GM21526 (cell line): ENCODE results near the gene DNAJB12.
A peak's percentile ranks its signal among the peaks of the same experiment; 100 is the strongest.
"Not testable (repeated sequence)": the region's sequence is repeated elsewhere in the genome, so short reads cannot be mapped to it uniquely, and the experiment has no call there.

ENCODE experiments used
- ATAC-seq: cut with Tn5 transposase; IDR thresholded peaks from one replicate; pipeline ENCODE4 v1.9.1; 2021; ENCODE audit warnings: moderate library complexity; ENCODE audit not compliant: unreplicated experiment, low FRiP score

The DNAJB12 gene

GRCh38 chr10:72318418-72319262 is 36.1 kb downstream of the DNAJB12 start:
- ATAC-seq, result no peak

- no peak for ATAC-seq
Measured at GRCh38 chr10:72316748-72317435, 37.8 kb downstream of the DNAJB12 start.

GRCh38 chr10:72316386-72316700 is 38.4 kb downstream of the DNAJB12 start:
- no peak for ATAC-seq

- no peak for ATAC-seq
Measured at GRCh38 chr10:72315611-72316385, 38.9 kb downstream of the DNAJB12 start.

- no peak for ATAC-seq
Measured at GRCh38 chr10:72315054-72315453, 39.7 kb downstream of the DNAJB12 start.

- ATAC-seq, result no peak
Measured at GRCh38 chr10:72314263-72314662, 40.5 kb downstream of the DNAJB12 start.

DNA sequence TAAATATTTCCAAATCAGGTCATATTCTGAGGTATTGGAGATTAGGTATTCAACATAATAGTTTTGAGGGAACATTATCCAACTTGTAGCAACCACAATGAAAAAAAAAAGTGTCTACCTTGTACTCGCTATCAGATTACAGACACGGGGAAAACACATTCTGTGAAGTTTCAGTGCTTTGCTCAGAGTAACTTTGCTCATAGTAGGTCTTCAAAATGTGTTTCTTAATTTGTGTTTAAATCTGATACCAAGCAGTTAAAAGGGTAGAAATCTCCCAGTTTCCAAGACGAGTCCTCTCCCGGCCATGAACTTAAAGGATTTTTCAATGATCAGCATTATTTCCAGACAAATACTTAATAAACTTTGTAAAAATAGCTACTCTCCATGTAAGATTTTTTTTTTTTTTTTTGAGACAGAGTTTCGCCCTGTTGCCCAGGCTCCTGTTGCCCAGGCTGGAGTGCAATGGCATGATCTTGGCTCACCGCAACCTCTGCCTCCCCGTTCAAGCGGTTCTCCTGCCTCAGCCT is 41.8 kb downstream of the DNAJB12 start:
- ATAC-seq, result no peak

DNA sequence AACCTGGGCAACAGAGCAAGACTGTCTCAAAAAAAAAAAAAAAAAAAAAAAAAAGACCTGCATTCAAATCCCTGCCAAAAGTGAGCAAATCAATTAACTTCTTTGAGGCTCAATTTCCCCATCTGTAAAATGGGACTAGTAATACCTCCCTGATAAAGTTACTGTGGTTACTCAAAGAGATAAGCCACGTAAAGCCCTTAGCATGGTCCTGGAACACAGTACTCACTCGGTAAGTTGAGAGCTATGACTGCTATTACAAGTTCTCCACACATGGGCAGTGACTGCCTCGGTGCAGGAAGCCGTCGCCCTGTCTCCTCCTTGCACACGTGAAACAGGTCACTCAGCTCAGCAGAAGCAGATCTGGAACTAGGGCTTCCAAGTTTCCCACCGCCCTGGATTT is 43.1 kb downstream of the DNAJB12 start:
- ATAC-seq, result no peak

DNA sequence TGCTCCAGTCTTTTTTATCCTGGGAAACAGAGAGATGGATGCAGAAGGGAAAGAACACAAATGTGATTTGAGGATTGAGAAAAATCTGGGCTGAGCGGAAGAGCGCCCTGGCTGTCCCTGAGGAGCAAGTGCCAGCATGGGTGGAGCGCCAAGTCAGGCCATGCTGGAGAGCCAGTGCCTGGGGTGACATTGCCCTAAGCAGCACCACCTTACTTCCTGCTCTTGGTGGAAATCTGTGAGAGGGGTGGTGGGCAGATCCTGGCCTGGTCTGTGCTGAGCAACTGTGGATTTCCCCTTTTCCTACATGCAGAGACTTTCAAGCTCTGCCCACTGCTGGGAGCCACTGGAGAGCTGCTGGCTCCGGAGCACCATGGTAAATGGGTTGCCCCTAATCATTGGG is 44.1 kb downstream of the DNAJB12 start:
- ATAC-seq, result no peak

GRCh38 chr10:72310241-72310633 is 44.5 kb downstream of the DNAJB12 start:
- no peak for ATAC-seq

- no peak for ATAC-seq
Measured at GRCh38 chr10:72309290-72310240, 45.2 kb downstream of the DNAJB12 start.

DNA sequence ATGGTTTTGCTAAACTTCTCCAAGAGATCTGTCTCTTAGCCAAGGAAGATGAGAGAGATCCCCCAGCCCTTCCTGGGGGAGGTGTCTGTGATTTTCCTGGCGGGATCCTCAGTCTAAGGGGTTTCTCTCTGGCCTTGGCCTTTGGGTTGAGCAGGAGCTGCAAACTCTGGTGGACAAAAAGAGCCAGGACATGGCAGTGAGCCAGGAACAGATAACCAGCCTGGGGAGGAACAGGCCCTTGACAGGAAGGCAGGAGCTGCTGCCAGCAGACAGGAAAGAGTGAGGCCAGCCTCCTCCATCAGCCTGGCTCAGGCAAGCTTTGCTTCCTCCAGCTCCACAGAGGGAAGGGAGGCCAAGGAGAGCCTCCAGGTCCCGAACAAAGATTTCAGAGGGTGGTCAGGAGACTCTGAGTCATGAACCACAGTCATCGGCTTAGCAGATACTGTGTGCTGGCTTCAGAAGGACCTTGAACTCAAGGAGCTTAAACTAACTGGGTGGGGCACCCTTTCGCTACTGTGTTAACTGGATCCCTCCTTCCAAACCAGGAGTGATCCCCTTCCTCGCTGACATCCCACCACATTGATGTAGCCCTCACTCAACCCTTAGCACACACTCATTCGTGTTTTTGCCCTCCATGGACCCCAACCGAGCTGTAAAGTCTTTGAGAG is 46.3 kb downstream of the DNAJB12 start:
- no peak for ATAC-seq

DNA sequence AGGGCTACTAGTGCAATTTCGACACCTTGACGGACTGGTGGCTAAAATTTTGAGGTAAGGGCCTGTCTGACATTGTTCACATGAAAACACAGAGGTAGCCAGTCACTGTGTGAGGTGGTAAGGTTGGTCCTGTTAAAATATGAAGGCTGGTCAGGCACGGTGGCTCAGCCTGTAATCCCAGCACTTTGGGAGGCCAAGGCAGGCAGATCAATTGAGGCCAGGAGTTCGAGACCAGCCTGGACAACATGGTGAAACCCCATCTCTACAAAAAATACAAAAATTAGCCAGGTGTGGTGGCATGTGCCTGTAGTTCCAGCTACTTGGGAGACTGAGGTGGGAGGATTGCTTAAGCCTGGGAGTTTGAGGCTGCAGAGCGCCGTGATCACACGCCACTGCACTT is 47.0 kb downstream of the DNAJB12 start:
- ATAC-seq, result not testable (repeated sequence)

DNA sequence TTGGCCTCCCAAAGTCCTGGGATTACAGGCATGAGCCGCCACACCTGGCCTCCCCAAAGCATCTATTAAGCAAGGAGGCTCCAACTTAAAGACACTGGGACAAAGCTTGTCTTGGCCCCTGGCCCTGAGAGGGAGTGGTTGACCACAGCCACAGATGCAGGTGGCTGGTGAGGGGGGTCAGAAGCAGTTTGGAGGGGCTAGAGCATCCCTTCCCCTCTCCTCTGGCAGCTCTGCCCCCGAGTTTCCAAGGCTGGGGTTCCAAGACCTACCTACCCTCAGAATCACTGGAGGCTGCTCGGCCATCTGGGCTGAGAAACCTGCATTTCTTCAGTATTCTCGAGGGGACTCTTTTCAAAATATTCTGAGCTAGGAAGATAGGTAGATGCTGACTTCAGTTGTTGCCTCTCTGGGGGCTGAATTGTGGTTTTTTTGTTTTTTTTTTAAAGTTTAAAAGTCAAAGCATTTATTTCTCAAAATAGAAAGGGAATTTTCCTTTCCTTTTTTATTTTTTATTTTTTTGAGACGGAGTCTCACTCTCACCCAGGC is 48.4 kb downstream of the DNAJB12 start:
- no peak for ATAC-seq

GRCh38 chr10:72303424-72304128 is 51.1 kb downstream of the DNAJB12 start:
- no peak for ATAC-seq

DNA sequence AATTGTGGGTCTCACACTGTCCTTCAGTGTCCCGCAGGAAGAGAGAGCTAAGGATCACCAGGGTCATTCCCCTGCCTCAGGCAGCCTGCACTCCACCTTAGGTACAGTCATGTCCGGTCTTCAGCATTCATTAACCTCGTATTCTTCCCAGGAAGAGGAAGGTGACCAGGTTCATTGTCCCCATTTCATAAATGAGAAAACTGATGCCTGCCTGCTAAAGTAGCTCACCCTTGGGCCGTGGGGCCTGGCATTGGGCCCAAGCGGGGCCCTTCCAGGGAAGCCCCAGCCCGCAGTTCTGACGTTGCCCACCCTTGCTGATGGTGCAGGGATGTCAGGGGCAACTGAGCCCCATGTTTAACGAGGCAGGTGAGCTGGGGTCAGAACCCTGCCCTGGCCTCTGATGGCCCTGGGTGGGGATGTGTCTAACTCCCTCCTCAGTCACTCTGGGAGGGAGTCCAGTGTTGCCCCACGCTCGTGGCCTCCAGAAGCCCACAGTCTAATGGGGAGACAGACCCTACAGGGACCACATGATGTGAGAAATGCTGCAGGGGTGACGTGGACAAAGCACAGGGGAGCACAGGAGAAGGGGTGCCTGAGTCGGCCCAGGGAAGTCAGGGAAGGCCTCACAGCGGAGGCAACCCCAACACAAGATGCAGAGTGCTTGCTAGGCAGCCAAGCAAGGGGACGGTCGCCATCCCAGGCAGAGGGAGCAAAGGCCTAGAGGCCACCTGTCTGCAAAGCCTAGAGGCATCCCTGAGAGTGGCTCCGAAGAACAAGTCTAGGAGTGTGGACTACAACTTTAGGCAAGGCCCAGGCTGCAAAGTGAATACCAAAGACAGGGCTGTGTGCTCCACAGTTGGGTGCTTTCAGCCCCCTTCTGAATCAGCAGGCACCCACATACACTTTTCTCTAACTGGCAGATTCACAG is 55.9 kb downstream of the DNAJB12 start:
- ATAC-seq, result no peak

DNA sequence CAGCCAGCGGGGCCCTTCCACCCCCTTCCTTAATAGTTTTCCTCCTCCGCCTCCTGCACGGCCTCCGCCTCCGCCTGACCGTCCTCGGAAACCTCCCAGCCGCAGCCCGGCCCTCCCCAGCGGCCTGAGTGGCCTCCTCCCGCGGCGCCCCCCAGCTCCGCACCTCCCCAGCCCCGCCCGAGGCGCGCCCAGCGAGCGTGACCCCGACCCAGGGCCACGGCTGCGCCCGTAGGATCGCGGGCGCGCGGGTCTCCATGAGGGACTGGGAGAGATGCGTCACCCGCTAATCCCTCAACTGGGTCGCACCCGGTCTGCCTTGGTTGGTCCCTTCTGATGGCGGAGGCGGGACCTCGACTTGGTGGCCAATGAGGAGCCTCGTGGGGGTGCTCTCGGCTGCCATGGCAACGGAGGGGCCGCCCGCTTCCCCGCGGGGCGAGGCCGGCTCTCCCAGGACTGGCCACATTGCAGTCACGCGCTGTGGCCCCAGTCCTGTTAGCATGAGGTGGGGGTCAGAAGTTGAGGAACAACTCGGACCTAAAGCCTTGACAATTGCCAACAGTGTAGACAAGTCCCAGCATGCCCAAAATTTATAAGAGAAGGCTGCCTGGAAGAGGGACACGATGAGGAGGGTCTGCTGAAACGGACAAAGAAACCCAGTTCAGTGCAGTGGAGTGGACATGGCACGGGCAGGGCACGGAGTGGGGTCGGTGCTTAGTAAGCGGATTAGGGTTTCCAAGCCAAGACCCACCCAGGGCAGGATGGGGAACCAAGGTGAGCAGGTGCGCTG is 56.7 kb downstream of the DNAJB12 start:
- peak; percentile 69 for ATAC-seq
